ENCODE measurements around the gene STIP1. TPM values are rescaled to one million over a fixed set of nuclear protein-coding genes. Genes with fewer than 3 reads are reported as not detected.

STIP1 gene
- total and polyA plus RNA-seq, 9 of the 15 experiments (the other 6 are each of a cell fraction or from before 2014, with no cell fraction given) = 58.1 to 465 (median 346) TPM

DNA sequence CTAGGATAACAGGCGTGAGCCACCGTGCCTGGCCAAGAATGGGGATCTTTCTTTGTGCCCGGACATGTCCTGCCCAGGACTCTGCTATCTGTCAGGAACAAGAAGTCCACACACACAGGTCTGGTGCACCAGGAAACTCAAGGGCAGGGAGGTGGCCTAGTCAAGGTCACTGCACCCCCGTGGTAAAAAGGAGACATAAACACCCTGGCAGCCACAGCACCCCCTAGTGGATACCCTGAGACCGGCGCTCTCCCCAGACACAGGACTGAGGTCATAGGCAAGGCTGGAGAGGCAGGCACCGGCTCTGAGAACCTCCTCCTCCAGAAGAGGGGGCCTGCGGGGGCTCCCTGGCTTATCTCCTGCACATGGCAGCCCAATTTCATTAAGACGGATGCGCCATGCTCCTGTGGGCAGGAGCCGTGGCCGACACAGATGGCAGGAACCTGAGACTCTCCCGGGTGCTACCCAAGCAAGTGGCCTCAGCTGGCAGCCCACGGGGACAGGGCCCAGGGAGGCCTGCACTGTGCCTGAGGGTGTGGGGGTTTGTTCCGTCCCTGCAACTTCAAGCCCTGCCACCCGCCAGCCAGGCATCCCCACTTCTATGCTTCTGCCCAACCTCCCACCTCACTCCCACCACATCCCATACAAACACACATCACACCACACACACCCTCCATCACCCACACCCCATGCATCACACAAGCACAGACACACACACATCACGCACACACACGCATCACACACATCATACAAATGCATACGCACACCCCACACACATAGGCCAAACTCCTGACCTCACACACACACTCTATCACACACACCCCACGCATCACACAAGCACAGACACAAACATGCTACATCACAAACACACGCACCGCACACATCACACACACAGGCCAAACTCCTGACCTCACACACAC is 39.7 kb upstream of the STIP1 start (continued):
- TF ChIP-seq ATF7 (IDR thresholded peaks at IDR 0.05) (peak; percentile 79), RAD21 (CRISPR knock-in tag; conservative IDR thresholded peaks at IDR 0.05 in 1 of 2, IDR thresholded peaks at IDR 0.05 in 1 of 2) (peak in 1 of 2 experiments; percentile 69; a peak in 2 of 4 replicates), SMAD4 (CRISPR knock-in tag; conservative IDR thresholded peaks at IDR 0.05) (no peak), SRSF7 (optimal IDR thresholded peaks at IDR 0.05; ENCODE audit: low read depth, low read length) (no peak), ERF (CRISPR knock-in tag; IDR thresholded peaks at IDR 0.05) (no peak), ZNF507 (tag; conservative IDR thresholded peaks at IDR 0.05) (no peak), SIRT6 (IDR thresholded peaks at IDR 0.05; ENCODE audit: low read depth, low read length) (no peak)
- TF ChIP-seq, protein P1, sequence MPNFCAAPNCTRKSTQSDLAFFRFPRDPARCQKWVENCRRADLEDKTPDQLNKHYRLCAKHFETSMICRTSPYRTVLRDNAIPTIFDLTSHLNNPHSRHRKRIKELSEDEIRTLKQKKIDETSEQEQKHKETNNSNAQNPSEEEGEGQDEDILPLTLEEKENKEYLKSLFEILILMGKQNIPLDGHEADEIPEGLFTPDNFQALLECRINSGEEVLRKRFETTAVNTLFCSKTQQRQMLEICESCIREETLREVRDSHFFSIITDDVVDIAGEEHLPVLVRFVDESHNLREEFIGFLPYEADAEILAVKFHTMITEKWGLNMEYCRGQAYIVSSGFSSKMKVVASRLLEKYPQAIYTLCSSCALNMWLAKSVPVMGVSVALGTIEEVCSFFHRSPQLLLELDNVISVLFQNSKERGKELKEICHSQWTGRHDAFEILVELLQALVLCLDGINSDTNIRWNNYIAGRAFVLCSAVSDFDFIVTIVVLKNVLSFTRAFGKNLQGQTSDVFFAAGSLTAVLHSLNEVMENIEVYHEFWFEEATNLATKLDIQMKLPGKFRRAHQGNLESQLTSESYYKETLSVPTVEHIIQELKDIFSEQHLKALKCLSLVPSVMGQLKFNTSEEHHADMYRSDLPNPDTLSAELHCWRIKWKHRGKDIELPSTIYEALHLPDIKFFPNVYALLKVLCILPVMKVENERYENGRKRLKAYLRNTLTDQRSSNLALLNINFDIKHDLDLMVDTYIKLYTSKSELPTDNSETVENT (CRISPR knock-in tag; IDR thresholded peaks at IDR 0.05) = no peak
- TF ChIP-seq, protein P2, sequence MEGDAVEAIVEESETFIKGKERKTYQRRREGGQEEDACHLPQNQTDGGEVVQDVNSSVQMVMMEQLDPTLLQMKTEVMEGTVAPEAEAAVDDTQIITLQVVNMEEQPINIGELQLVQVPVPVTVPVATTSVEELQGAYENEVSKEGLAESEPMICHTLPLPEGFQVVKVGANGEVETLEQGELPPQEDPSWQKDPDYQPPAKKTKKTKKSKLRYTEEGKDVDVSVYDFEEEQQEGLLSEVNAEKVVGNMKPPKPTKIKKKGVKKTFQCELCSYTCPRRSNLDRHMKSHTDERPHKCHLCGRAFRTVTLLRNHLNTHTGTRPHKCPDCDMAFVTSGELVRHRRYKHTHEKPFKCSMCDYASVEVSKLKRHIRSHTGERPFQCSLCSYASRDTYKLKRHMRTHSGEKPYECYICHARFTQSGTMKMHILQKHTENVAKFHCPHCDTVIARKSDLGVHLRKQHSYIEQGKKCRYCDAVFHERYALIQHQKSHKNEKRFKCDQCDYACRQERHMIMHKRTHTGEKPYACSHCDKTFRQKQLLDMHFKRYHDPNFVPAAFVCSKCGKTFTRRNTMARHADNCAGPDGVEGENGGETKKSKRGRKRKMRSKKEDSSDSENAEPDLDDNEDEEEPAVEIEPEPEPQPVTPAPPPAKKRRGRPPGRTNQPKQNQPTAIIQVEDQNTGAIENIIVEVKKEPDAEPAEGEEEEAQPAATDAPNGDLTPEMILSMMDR (IDR thresholded peaks at IDR 0.05 in 2 of 3, conservative IDR thresholded peaks at IDR 0.05 in 1 of 3; ENCODE audit: insufficient read depth in 2 of 3, low read depth in 1 of 3, low read length in 3 of 3) = peak; percentile 85 to 93 (median 93)
- TF ChIP-seq, protein P3, sequence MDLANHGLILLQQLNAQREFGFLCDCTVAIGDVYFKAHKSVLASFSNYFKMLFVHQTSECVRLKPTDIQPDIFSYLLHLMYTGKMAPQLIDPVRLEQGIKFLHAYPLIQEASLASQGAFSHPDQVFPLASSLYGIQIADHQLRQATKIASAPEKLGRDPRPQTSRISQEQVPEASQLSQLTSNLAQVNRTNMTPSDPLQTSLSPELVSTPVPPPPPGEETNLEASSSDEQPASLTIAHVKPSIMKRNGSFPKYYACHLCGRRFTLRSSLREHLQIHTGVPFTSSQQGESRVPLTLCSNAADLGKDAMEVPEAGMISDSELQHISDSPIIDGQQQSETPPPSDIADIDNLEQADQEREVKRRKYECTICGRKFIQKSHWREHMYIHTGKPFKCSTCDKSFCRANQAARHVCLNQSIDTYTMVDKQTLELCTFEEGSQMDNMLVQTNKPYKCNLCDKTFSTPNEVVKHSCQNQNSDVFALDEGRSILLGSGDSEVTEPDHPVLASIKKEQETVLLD (IDR thresholded peaks at IDR 0.05) = peak; percentile 35; the same call in 1 of the 2 replicates
- TF ChIP-seq, protein P4, sequence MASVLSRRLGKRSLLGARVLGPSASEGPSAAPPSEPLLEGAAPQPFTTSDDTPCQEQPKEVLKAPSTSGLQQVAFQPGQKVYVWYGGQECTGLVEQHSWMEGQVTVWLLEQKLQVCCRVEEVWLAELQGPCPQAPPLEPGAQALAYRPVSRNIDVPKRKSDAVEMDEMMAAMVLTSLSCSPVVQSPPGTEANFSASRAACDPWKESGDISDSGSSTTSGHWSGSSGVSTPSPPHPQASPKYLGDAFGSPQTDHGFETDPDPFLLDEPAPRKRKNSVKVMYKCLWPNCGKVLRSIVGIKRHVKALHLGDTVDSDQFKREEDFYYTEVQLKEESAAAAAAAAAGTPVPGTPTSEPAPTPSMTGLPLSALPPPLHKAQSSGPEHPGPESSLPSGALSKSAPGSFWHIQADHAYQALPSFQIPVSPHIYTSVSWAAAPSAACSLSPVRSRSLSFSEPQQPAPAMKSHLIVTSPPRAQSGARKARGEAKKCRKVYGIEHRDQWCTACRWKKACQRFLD (CRISPR knock-in tag; IDR thresholded peaks at IDR 0.05) = no peak; the same call in 1 of the 2 replicates
- TF ChIP-seq, protein P5, sequence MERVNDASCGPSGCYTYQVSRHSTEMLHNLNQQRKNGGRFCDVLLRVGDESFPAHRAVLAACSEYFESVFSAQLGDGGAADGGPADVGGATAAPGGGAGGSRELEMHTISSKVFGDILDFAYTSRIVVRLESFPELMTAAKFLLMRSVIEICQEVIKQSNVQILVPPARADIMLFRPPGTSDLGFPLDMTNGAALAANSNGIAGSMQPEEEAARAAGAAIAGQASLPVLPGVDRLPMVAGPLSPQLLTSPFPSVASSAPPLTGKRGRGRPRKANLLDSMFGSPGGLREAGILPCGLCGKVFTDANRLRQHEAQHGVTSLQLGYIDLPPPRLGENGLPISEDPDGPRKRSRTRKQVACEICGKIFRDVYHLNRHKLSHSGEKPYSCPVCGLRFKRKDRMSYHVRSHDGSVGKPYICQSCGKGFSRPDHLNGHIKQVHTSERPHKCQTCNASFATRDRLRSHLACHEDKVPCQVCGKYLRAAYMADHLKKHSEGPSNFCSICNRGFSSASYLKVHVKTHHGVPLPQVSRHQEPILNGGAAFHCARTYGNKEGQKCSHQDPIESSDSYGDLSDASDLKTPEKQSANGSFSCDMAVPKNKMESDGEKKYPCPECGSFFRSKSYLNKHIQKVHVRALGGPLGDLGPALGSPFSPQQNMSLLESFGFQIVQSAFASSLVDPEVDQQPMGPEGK (CRISPR knock-in tag; IDR thresholded peaks at IDR 0.05; ENCODE audit: borderline replicate concordance) = no peak
- TF ChIP-seq, protein P6, sequence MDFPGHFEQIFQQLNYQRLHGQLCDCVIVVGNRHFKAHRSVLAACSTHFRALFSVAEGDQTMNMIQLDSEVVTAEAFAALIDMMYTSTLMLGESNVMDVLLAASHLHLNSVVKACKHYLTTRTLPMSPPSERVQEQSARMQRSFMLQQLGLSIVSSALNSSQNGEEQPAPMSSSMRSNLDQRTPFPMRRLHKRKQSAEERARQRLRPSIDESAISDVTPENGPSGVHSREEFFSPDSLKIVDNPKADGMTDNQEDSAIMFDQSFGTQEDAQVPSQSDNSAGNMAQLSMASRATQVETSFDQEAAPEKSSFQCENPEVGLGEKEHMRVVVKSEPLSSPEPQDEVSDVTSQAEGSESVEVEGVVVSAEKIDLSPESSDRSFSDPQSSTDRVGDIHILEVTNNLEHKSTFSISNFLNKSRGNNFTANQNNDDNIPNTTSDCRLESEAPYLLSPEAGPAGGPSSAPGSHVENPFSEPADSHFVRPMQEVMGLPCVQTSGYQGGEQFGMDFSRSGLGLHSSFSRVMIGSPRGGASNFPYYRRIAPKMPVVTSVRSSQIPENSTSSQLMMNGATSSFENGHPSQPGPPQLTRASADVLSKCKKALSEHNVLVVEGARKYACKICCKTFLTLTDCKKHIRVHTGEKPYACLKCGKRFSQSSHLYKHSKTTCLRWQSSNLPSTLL (IDR thresholded peaks at IDR 0.05) = 0 out of 2 replicates have a peak, but pooled peaks have one; percentile 31
